HG03521 (cell line): ENCODE measurements around the gene TBC1D4.
A peak's percentile ranks its signal among the peaks of the same experiment; 100 is the strongest.
"Not testable (repeated sequence)": the region's sequence is repeated elsewhere in the genome, so short reads cannot be mapped to it uniquely, and the experiment has no call there.

ENCODE experiments used
- ATAC-seq: cut with Tn5 transposase; IDR thresholded peaks from one replicate; pipeline ENCODE4 v1.9.1; 2021; ENCODE audit warnings: mild to moderate bottlenecking, moderate library complexity; ENCODE audit not compliant: unreplicated experiment

Gene TBC1D4

DNA sequence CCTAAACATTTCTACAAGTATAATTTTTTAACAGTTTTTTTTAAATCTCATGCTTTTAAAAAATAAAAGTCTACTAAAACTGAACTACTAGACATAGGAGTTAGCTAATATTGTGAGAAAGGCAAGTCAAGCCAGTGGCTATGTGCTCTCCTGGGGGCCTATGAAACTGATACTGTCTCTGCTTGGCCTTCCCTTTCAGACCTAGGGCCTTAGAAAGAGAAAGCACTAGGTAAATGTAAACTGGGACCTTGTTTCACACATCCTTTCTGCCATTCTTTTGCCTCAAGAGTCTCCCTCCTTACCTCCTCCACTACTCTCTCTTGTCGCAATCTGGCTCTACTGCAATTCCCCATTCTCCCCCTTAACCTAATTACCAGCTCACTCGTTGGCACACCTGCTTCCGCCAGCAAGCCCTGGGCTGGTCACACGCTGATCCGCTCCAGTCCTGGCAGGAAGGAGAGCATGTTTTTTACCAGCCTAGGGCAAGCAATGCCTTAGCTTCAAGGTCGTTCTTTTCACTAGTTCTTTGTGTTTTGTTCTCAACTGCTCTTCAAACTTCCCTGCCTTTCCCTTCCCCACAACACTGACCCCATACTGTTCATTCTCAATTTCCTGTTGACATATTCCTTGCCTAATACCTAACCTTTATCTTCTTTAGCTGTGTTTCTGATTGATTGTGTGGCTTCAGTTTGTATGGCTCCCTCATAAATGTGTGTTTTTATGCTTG, 23.1 kb downstream of the TBC1D4 start:
- ATAC-seq: peak; percentile 100

DNA sequence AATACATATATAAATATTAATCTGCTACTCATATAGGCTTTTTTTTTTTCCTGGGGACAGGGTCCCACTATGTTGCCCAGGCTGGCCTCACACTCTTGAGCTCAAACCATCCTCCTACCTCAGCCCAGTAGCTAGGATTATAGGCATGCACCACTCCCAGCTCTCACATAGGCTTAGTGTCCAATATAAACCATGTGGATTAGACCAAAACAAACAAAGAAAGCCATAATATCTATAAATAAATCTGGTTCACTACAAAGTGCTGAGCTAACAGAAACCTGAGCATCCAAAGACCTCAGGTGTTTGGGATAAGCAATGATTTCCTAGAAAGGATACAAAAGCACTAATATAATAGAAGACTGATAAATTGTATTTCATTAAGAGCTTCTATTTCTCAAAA, 26.0 kb downstream of the TBC1D4 start:
- no peak for ATAC-seq

DNA sequence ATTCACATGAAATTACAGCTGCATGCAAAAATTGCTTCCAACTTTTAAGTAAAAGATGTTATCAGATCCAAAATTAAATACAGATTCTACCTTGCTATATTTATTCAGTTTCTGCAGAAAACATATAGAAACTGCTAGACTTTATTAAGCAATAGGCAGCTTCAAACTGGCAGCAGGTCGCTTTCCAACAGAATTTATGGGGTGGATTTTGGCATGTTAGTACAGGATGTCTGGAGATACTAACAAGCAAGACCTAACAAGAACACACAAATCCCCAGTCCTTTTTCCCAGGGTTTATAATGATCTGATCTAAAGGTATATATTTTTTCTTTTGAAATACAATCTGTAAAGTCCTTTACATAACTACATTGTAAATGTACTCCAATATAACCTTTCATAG, 27.5 kb downstream of the TBC1D4 start:
- ATAC-seq: no peak

DNA sequence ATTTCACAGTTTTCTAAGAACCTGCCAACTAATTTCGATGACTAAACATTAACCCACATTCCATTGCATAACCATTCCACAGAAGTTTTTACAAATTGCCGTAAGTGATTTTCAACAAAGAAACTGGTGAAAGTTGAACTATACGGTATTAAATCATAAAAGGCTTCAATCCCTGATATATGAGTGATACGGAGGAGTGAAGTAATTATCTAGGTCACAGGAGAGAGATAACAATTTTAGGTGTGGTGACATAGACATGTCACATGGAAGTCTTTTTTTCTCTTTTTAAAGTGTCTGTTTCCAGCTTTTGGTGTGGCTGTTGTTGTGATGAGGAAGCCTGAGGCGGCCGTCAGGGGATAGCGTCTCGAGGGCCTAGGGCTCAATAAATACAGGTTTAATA, 29.4 kb downstream of the TBC1D4 start:
- no peak for ATAC-seq

DNA sequence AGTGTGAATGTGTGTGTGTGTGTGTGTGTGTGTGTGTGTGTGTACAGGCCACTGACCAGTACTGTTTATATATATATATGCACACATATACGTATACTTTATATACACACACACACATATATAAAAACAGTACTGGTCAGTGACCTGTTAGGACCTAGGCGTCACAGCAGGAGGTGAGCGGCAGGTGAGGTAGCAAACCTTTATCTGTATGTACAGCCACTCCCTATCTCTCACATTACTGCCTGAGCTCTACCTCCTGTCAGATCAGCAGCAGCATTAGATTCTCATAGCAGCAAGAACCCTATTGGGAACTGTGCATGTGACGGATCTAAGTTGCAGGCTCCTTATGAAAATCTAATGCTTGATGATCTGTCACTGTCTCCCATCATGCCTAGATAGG, 34.5 kb downstream of the TBC1D4 start:
- no peak for ATAC-seq

DNA sequence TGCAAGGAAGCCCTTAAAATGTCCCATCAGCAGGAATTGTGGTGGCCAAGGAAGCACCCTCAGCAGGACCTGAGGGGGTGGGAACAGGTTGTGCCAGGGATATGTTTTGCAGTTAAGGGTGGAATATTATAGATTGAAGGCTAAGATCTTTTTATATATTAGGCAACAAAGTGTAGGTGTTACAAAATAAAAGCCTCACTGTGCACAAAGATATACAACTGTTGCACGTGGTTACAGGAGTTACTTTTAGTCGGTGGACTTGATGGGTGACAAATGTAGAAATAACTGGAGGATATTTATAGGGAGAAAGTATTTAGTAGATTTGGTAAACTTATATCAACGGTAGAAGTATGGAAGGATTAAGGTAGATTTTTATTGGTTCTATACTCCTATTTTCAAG, 35.1 kb downstream of the TBC1D4 start:
- no peak for ATAC-seq

DNA sequence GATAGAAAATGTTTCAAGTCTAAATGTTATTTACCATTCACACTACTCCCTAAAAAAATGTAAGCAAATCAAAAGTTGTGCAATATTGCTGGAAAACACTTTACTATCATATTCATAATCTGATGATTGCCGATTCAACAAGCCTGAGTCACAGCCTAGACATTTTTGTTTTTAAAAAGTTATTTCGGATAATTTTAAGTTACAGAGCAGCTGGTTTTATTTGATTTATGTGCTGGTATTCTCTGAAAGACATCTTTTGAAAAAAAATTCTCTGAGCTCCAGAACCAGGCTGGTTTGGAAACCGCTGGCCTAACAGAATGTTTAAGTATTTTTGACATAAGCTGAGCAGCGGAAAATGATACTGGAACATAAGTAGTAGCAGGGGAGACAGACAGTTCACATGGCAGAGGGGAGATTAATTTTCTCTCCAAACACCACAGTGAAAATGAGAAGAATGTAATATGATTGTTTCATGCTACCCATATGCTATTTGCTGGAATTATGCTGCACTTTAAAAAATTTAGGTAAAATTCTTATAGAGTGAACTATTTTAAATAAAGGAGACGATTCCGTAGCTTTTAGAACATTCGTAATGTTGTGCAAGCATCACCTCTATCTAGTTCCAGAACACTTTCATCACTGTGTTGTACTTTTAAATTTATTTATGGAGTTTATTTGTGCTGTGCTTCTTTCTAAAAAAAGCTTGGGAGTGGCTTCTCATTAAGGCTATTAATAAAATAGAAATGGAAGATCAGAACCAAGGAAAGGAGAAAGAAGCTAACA, 36.1 kb downstream of the TBC1D4 start:
- no peak for ATAC-seq

DNA sequence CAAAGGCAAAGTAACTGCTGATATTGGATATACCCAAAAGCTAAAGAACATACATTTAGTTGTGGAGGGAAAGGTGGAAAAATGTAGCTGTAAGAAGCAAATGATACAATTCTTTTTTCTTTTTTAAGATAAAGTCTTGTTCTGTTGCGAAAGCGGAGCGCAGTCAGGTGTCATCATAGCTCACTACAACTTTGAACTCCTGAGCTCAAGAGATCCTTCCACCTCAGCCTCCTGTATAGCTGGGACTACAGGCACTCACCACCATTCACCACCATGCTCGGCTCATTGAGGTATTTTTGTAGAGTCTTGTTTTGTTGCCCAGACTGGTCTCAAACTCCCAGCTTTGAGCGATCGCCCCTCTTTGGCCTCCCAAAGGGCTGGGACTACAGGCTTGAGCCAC, 38.0 kb downstream of the TBC1D4 start:
- no peak for ATAC-seq

DNA sequence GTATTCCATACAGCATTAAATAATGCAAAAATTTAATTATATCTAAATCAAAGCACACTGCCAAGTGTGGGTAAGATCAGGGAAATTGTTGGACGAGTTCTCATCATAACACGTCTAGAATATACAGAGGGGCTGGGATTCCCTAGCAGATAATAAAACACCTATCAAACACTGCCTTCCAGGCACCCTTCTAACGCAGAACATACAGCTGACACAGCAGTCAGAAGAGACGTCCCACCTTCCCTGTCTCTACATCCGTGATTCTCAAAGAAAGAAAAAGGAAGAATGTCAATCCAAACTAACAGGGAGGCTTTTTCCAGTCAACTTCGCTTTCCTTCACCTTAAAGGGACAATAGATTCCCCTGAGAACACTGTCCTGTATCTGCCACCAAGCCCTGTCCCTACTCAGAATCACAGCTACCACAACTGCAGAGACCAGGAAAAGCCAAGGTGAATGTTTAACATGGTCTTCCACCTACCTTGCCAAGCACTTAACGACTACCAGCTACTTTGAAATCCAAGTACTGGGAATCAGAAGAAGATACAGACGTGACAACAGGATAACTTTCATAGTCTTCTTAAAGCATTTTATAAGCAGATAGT, 38.5 kb downstream of the TBC1D4 start:
- ATAC-seq: no peak

DNA sequence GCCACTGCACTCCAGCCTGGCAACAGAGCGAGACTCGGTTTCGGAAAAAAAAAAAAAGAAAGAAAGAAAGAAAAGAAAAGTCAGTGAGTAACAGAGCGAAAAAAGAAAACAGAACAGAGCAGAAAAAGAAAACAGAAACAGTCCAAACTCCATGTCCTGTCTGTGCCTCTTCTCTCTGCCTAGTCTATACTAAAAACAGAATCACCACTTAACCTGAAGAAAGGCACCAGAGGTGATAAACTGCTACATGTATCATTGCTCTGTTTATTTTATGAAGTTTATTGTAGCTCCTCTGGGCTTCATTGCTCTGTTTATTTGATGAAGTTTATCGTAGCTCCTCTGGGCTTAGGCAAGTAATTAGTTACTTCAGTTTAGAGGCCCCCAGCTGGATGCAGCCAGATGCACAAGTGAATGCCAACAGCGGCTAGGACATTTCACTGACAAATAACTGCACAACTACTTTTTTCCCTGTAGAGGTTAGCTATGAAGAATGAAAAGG, 39.2 kb downstream of the TBC1D4 start:
- no peak for ATAC-seq

DNA sequence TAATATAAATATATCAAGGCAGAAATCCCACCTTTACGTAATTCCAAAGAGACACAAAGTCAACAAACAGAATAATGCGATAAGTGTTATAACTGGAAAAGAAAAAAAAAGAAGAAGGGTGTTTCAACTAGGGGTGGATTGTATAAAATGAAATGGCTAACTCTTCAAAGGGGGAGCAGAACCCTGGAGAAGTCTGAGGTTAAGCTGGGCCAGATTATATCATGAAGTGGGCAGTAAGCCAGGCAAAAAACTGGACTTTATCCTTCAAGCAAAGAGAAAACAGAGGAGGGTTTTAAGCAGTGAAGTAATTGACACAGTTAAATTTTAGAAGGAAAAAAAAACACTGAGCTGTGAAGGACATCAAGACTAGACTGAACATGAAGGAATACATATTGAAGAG, 41.9 kb downstream of the TBC1D4 start:
- no peak for ATAC-seq

DNA sequence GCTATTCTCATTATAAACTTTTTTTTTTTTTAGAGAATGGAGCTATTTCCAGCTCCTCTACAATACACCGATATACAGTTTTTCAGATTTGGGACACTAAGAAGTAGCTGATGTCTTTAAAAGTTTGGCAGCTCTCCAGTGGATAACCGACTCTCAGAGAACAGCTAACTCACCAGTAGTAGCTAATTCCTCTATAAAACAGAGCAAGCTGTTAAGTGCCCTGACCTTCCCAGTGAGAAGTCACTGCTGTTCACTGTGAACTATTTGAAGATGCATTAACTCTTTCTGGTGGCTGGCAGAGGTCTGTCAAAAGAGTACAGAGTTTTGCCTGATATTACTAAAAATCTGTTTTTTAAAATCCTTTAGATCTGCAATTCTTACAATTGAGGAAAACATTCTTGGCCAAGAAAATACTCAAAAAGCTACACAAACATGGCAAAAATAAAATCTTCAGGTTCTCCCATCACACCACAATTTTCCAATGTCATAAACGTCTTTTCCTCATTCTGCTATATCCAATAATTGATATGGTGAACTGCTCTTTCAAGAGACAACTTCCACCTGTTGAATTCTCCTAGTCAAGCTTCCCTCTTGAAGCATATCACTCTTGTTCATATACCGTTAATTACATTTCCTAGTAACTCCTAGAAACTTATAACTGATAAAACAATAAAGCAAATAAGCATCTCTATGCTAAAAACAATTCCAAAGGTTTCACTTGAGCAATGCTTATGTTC, 44.2 kb downstream of the TBC1D4 start:
- no peak for ATAC-seq

DNA sequence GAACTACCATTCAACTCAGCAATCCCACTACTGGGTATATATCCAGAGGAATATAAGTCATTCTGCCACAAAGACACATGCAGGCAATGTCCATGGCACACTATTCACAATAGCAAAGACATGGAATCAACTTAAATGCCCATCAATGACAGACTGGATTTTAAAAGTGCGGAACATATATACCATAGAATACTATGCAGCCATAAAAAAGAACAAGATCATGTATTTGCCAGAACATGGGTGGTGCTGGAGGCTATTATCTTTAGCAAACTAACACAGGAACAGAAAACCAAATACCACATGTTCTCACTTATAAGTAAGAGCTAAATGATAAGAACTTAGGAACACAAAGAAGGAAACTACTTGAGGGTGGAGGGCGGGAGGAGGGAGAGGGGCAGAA, 47.8 kb downstream of the TBC1D4 start:
- not testable (repeated sequence) for ATAC-seq

DNA sequence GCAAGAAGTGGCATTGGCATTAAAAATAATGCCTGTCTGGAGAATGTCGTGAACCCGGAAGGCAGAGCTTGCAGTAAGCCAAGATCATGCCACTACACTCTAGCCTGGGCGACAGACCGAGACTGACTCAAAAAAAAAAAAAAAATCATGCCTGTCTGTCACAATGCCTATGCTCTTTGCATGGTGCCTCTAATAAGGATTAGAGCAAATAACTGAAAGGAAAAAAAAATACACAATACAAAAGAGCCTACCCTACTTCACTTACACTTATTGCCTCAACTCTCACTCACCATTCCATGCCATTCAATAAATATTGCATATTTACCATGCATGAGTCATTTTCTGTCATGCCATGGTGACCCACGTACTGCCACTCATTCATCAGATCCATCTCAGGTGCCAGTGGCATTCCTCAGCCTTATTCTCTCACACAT, 49.1 kb downstream of the TBC1D4 start:
- ATAC-seq: no peak

DNA sequence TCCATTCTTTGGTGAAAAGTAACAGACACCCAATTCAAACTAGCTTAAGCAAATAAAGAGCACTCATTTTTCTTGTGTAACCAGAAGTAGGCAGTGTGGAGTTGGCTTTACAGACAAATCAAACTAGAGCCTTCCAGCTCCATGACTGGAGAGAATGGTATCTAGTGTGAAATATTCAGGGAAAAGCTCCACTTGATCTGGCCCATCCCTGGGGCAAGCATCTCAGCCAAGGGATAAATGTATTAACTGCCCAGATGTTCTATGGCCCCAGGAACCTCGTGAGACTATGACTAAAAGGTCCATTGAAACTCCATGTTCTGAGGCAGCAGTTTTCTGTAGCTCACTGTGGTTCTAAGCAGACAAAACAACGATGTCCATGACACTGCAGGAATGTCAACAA, 49.9 kb downstream of the TBC1D4 start:
- no peak for ATAC-seq

DNA sequence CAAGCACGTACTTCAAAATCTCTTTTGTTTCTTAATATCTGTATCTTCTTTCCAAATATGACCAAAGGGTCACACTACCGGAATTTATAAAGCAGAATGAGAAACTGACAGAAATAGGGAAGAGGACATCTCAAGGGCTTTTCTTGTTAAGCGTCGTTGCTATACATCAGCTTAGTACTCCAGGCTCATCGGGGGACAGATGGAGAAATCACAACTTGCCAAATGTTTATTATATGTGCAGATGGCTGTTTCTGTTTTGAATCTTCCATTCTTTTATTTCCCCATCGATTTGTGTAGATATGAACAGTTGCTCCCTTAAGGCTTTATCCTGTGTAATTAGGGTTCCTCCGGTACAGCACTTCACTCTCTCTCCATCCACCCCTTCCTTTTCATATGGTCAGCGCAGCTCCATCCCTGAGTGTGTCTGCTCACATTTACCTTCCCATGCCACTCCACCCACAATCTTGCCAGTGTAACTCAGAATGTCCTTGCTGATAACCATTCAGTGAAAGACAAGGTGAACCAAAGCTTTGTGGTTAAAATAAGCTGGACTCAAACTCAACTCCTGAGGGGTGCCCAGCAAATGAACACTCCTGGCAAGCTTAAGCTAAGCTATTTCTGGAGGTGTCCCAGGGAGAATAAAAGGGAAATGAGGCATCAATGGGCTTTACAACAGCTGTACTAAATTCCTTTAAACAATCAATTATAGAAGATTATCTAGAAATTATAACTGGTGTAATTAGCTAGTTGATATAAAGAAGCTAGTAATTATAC, 51.3 kb downstream of the TBC1D4 start:
- ATAC-seq: no peak

DNA sequence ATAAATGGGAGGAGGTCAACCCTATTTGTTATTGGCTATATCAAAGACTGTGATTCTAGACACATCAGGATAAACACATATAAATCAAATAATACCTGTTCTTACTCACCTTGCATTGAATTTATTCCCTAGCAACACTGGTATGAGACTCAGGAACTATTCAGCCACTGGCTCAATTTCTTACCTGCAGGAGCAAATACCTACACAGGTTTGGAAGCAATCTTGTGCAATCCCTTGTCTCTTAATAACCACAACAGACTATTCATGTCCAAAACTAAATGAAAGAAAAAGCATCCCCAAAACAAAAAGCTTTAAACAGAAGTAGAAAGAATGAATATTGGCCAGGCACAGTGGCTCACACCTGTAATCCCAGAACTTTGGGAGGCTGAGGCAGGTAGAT, 55.5 kb downstream of the TBC1D4 start:
- ATAC-seq: no peak

DNA sequence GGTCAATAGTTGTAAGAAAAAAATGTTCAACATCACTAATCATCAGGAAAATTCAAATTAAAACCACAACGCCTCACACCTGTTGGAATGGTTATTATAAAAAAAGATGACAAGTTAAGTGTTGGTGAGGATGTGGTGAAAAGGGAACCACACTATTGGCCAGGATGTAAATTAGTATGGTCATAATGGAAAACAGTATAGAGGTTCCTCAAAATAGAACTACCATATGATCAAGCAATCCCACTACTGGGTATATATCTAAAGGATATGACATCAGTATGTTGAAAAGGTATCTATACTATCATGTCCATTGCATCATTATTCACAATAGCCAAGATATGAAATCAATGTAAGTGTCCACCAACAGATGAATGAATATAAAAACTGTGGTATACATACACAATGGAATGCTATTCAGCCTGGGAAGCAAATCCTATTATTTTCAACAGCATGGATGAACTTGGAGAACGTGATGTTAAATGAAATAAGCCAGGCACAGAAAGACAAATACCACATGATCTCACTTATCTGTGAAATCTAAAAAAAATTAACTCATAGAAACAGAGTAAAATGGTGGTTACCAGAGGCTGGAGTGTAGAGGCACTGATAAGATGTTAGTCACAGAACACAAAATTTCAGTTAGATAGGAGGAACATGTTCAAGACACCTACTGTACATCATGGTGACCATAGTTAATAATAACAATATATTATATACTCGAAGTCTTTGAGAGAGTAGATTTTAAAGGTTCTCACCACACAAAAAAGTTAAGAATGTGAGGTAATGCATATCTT, 56.6 kb downstream of the TBC1D4 start:
- peak; percentile 56 for ATAC-seq

DNA sequence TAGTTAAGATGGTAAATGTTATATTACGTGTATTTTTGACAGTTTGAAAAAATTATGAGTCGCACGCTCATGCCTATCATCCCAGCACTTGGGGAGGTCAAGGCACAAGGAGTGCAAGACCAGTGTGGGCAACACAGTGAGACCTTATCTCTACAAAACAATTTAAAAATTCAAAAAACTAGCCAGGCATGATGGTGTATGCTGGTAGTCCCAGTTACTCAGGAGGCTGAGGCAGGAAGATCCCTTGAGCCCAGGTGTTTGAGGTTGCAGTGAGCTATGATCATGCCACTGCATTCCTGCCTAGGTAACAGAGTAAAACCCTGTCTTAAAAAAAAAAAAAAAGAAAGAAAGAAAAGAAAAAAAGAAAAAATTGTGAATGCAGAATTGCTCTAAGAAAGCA, 58.0 kb downstream of the TBC1D4 start:
- no peak for ATAC-seq

DNA sequence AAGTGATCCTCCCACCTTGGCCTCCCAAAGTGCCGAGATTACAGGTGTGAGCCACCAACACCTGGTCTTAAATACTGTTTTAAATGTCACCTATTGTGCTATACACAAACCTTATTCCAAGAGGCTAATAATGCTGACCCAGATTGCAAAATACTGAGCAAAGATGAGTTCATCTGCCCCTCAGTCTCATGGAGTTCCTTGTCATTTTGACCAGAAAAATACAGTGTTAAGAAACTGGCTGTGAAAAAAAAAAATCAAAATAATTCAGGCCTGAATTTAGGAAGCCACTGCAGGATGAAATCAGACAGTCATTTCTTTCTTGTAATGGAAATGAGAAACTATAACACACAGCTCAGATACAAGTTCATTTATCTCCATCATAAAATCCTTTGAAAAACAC, 59.9 kb downstream of the TBC1D4 start:
- ATAC-seq: no peak
